Measurements from ENCODE around the gene C16orf96.

DNA sequence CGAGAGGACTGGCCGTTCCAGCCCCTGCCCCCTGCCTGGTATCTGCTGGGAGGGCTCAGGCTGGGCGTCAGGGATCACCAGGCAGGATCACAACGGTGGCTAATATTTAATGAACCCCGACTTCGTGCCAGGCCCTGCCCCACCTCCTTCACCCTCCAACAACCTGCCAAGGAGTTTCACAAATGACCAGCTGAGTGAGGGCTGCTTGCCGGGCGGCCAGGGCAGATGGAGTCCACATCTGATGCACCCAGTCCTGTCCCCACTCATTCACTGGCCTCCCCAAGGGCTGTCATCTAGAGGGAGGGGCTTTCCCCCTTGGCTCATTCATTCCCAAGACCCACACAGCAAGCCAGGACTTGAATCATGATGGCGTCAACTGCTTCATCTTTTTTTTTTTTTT lies 41.0 kb downstream of the C16orf96 start:
- TF ChIP-seq, protein P1, sequence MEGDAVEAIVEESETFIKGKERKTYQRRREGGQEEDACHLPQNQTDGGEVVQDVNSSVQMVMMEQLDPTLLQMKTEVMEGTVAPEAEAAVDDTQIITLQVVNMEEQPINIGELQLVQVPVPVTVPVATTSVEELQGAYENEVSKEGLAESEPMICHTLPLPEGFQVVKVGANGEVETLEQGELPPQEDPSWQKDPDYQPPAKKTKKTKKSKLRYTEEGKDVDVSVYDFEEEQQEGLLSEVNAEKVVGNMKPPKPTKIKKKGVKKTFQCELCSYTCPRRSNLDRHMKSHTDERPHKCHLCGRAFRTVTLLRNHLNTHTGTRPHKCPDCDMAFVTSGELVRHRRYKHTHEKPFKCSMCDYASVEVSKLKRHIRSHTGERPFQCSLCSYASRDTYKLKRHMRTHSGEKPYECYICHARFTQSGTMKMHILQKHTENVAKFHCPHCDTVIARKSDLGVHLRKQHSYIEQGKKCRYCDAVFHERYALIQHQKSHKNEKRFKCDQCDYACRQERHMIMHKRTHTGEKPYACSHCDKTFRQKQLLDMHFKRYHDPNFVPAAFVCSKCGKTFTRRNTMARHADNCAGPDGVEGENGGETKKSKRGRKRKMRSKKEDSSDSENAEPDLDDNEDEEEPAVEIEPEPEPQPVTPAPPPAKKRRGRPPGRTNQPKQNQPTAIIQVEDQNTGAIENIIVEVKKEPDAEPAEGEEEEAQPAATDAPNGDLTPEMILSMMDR (IDR thresholded peaks at IDR 0.05), result no peak
- no peak for TF ChIP-seq POLR2AphosphoS5 (IDR thresholded peaks at IDR 0.05; ENCODE audit: insufficient read depth in 1 of 2, low read depth in 1 of 2)

All from vagina (tissue), 2 donors.